Measurements from ENCODE around the gene AP3S2. TPM values are rescaled to one million over a fixed set of nuclear protein-coding genes. Genes with fewer than 3 reads are reported as not detected.

The AP3S2 gene
- total and polyA plus RNA-seq, 2 of the 13 experiments (the other 11 are each of a cell fraction or from before 2014, with no cell fraction given): 17.6 to 44.4 TPM

DNA sequence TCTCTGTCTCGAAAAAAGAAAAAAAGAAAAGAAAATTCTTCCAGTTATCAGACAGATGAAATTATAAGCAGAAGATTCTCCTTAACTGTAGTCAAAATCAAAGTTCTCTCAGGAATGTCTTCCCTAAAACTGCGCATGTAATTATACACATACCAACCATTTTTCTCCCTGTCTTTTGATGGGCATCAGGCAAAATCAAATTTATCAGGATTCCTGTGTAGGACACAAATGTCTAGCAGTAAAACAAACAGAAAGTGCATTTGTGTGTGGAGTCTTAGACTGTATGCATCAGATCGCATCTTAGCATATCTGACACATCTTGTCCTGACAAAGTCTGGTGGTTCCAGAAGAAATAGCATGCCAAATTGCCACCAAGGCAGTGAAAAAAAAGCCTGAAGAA, 22.9 kb upstream of the AP3S2 start (continued):
- TF ChIP-seq ZNF329 (CRISPR knock-in tag; IDR thresholded peaks at IDR 0.05; ENCODE audit: low read depth): no peak
- TF ChIP-seq KLF13 (CRISPR knock-in tag; IDR thresholded peaks at IDR 0.05): no peak
- TF ChIP-seq SMARCE1 (IDR thresholded peaks at IDR 0.05; ENCODE audit: borderline replicate concordance): no peak

DNA sequence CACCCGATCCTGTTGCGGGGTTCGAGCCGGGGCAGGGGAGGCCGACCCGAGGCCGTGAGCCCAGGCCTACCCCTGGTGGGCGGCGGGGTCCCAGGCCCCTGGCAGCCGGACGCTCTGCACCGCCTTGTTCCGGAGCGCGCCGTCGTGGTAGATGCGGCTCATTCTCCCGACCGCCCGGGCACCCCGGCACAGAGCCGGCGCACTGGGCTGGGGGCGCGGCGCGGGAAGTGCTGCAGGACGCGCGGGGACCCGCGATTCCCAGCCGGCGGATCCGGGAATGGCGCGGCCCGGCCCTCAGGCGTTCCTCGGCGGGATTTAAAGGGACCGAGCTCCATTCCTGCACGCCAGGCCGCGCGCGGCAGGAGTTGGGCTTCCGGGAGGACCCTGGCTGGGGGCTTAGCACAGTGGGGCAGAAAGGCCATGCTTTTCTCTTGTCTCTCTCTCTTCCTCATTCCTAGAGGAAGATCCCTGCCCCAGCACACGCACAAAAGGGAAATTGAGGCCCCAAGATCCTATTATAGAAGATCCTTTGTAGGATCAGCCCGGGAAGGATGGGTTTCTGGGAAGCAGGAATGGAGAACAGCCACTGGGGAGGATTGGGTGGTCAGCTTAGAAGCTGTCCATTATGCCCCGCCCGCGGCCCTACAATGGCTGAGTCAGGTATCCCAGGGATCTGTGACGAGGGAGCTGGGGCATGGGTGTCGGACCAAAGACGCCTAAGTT, 19.0 kb upstream of the AP3S2 start, which contains the start of gene ARPIN:
Gene ARPIN (minus strand): TSS at position 279 of the 723 bp plus-strand sequence. CDS start 117 bp downstream, at position 162.
- Histone ChIP-seq H3K36me3 (replicated peaks in 1 of 2; ENCODE audit: control insufficient read depth in 1 of 2, insufficient read depth in 2 of 2, low read length in 2 of 2) (no peaks in the 10 kb centered on the region), H2AFZ (ENCODE audit: low read length) (peak within 1 kb of the TSS; percentile 95), H3K9ac (ENCODE audit: insufficient read depth, low read depth, low read length) (peak within 1 kb of the TSS; percentile 76), H3K4me2 (ENCODE audit: low read depth, low read length) (peak within 1 kb of the TSS; percentile 97), H3K9me3 (ENCODE audit: low read length) (no peaks in the 10 kb centered on the region), H3K27me3 (ENCODE audit: control insufficient read depth in 1 of 2, insufficient read depth in 2 of 2, low read length in 2 of 2) (no peaks in the 10 kb centered on the region), H3K4me1 (ENCODE audit: insufficient read depth, low read length) (peaks cover 24% of the 10 kb centered on the region), H3K4me3 (replicated peaks in 1 of 3; ENCODE audit: insufficient read depth in 1 of 3, low read depth in 2 of 3, low read length in 3 of 3) (peak within 1 kb of the TSS; percentile 80 to 86 (median 84)), H4K20me1 (ENCODE audit: insufficient read depth, low read length) (no peaks in the 10 kb centered on the region), H3K79me2 (ENCODE audit: insufficient read depth, low read length) (no peaks in the 10 kb centered on the region), H3K27ac (ENCODE audit: extremely low read length, insufficient read depth, low read length) (peak within 1 kb of the TSS; percentile 58)
- ATAC-seq: peak; percentile 84
- 0% methylated on average over 20 of the region's 57 CpGs for WGBS (ENCODE audit: low lambda C conversion rate)
- ChIA-PET CTCF (ENCODE audit: low intra/inter-chr PET ratio, low total read pairs) (no interaction called here), POLR2A (interaction anchor here (0.9 to 2.5 kb wide), 11 partner anchors 9 to 189 kb away, joined by 3 to 14 read pairs (median 5); partner anchors contain the start of genes AP3S2 and IDH2)
- no peak for FAIRE-seq
- BruUV-seq (replicated peaks): no TSS peak
- DNase-seq (ENCODE audit: low spot score): peak; percentile 16
- intact Hi-C loops (cut with micrococcal nuclease; ENCODE audit: unreplicated experiment): loop anchor here (2.0 to 10.0 kb wide), 2 partner anchors 82 to 158 kb away; no protein-coding TSS in a partner anchor
- in situ Hi-C loops (cut with HindIII; ENCODE audit: extremely low pct_ligation_motif_present, low pct_unique_long_range_greater_than_20kb): loop anchor here (5.0 kb wide), 1 partner anchor 59 kb away; no protein-coding TSS in a partner anchor
- TF ChIP-seq, protein P1, sequence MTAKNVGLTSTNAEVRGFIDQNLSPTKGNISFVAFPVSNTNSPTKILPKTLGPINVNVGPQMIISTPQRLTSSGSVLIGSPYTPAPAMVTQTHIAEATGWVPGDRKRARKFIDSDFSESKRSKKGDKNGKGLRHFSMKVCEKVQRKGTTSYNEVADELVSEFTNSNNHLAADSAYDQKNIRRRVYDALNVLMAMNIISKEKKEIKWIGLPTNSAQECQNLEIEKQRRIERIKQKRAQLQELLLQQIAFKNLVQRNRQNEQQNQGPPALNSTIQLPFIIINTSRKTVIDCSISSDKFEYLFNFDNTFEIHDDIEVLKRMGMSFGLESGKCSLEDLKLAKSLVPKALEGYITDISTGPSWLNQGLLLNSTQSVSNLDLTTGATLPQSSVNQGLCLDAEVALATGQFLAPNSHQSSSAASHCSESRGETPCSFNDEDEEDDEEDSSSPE (CRISPR knock-in tag; IDR thresholded peaks at IDR 0.05): peak; percentile 33; the same call in 1 of the 2 replicates
- TF ChIP-seq PHF20 (CRISPR knock-in tag; IDR thresholded peaks at IDR 0.05): peak; percentile 31; the same call in 1 of the 2 replicates
- no peak for TF ChIP-seq ZNF670 (CRISPR knock-in tag; IDR thresholded peaks at IDR 0.05; ENCODE audit: borderline replicate concordance)
- no peak for TF ChIP-seq HOXD1 (CRISPR knock-in tag; IDR thresholded peaks at IDR 0.05)
- TF ChIP-seq, protein P2, sequence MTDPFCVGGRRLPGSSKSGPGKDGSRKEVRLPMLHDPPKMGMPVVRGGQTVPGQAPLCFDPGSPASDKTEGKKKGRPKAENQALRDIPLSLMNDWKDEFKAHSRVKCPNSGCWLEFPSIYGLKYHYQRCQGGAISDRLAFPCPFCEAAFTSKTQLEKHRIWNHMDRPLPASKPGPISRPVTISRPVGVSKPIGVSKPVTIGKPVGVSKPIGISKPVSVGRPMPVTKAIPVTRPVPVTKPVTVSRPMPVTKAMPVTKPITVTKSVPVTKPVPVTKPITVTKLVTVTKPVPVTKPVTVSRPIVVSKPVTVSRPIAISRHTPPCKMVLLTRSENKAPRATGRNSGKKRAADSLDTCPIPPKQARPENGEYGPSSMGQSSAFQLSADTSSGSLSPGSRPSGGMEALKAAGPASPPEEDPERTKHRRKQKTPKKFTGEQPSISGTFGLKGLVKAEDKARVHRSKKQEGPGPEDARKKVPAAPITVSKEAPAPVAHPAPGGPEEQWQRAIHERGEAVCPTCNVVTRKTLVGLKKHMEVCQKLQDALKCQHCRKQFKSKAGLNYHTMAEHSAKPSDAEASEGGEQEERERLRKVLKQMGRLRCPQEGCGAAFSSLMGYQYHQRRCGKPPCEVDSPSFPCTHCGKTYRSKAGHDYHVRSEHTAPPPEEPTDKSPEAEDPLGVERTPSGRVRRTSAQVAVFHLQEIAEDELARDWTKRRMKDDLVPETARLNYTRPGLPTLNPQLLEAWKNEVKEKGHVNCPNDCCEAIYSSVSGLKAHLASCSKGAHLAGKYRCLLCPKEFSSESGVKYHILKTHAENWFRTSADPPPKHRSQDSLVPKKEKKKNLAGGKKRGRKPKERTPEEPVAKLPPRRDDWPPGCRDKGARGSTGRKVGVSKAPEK (CRISPR knock-in tag; IDR thresholded peaks at IDR 0.05; ENCODE audit: borderline replicate concordance): no peak
- no peak for TF ChIP-seq NFE2L1 (CRISPR knock-in tag; IDR thresholded peaks at IDR 0.05; ENCODE audit: borderline replicate concordance)
- TF ChIP-seq KDM3A (CRISPR knock-in tag; IDR thresholded peaks at IDR 0.05; ENCODE audit: low read depth): 0 out of 2 replicates have a peak, but pooled peaks have one; percentile 51
- no peak for TF ChIP-seq ATM (IDR thresholded peaks at IDR 0.05; ENCODE audit: borderline replicate concordance)
- 0 out of 2 replicates have a peak, but pooled peaks have one; percentile 31 for TF ChIP-seq ZNF546 (CRISPR knock-in tag; conservative IDR thresholded peaks at IDR 0.05)
- TF ChIP-seq HOXA9 (CRISPR knock-in tag; IDR thresholded peaks at IDR 0.05; ENCODE audit: borderline replicate concordance): peak; percentile 55; the same call in 1 of the 2 replicates
- TF ChIP-seq ZNF598 (CRISPR knock-in tag; IDR thresholded peaks at IDR 0.05; ENCODE audit: borderline replicate concordance): no peak
- TF ChIP-seq HDAC1 (CRISPR knock-in tag; IDR thresholded peaks at IDR 0.05): peak; percentile 49; the same call in 1 of the 2 replicates
- TF ChIP-seq CEBPG (CRISPR knock-in tag; IDR thresholded peaks at IDR 0.05): no peak
- no peak for TF ChIP-seq ZNF230 (CRISPR knock-in tag; IDR thresholded peaks at IDR 0.05)
- 0 out of 2 replicates have a peak, but pooled peaks have one; percentile 3 for TF ChIP-seq ZBTB42 (CRISPR knock-in tag; IDR thresholded peaks at IDR 0.05)

Measured in HepG2 (cell line).